Measurements from ENCODE around the gene HSD17B10. TPM values are rescaled to one million over a fixed set of nuclear protein-coding genes. Genes with fewer than 3 reads are reported as not detected.
"Not testable (repeated sequence)": the region's sequence is repeated elsewhere in the genome, so short reads cannot be mapped to it uniquely, and the experiment has no call there.

The HSD17B10 gene
- polyA plus RNA-seq, 1 donor from 2014 or later, result 112 TPM

- TF ChIP-seq SMC3 (conservative IDR thresholded peaks at IDR 0.05; ENCODE audit: poor library complexity), result no peak
- TF ChIP-seq EP300 (conservative IDR thresholded peaks at IDR 0.05; ENCODE audit: poor library complexity, severe bottlenecking), result no peak
- no peaks in the 10 kb centered on the region for H3K9me2 ChIP-seq (ENCODE audit: insufficient read depth, low read length)
- H3K27me3 ChIP-seq (ENCODE audit: insufficient read depth, low read depth, low read length), result no peaks in the 10 kb centered on the region
- H3K9me3 ChIP-seq (ENCODE audit: low read length), result no peaks in the 10 kb centered on the region
- H3K79me2 ChIP-seq (replicated peaks; ENCODE audit: insufficient read depth, low read length), result peaks cover 16% of the 10 kb centered on the region
- H4K20me1 ChIP-seq (ENCODE audit: insufficient read depth), result no peaks in the 10 kb centered on the region
- no peaks in the 10 kb centered on the region for H3F3A ChIP-seq (ENCODE audit: insufficient read depth, low read length, poor library complexity, severe bottlenecking)
- H3K4me2 ChIP-seq (ENCODE audit: low read length), result peak overlapping the region; percentile 68
- H2AFZ ChIP-seq (ENCODE audit: low read depth, low read length), result no peak overlapping the region
- H3K27ac ChIP-seq (ENCODE audit: low read length), result no peak overlapping the region
- H3K36me3 ChIP-seq (ENCODE audit: insufficient read depth, low read length), result no peaks in the 10 kb centered on the region
- H3K9ac ChIP-seq (ENCODE audit: low read length), result no peak overlapping the region
- H3K4me3 ChIP-seq (ENCODE audit: low read length), result peak overlapping the region; percentile 77
Observed at GRCh38 chrX:53421125-53421524, 13.0 kb downstream of the HSD17B10 start.

GRCh38 chrX:53420351-53420750 is 13.8 kb downstream of the HSD17B10 start:
- not testable (repeated sequence) for H3K36me3 ChIP-seq (ENCODE audit: insufficient read depth, low read length); H3F3A ChIP-seq (ENCODE audit: insufficient read depth, low read length, poor library complexity, severe bottlenecking); H3K27me3 ChIP-seq (ENCODE audit: insufficient read depth, low read depth, low read length); H4K20me1 ChIP-seq (ENCODE audit: insufficient read depth); H3K9me2 ChIP-seq (ENCODE audit: insufficient read depth, low read length); H3K27ac ChIP-seq (ENCODE audit: low read length); H3K4me2 ChIP-seq (ENCODE audit: low read length); H3K4me3 ChIP-seq (ENCODE audit: low read length); H3K9ac ChIP-seq (ENCODE audit: low read length); H3K9me3 ChIP-seq (ENCODE audit: low read length); H2AFZ ChIP-seq (ENCODE audit: low read depth, low read length)
- peaks cover 16% of the 10 kb centered on the region for H3K79me2 ChIP-seq (replicated peaks; ENCODE audit: insufficient read depth, low read length)

- no peak overlapping the region for H3K4me3 ChIP-seq (ENCODE audit: low read length)
- TF ChIP-seq MXI1 (conservative IDR thresholded peaks at IDR 0.05; ENCODE audit: poor library complexity, severe bottlenecking) (no peak), SMC3 (conservative IDR thresholded peaks at IDR 0.05; ENCODE audit: poor library complexity) (no peak), POLR2AphosphoS5 (IDR thresholded peaks at IDR 0.05) (no peak), TAF1 (IDR thresholded peaks at IDR 0.05; ENCODE audit: low read depth) (no peak), RAD21 (conservative IDR thresholded peaks at IDR 0.05) (no peak), EP300 (conservative IDR thresholded peaks at IDR 0.05; ENCODE audit: poor library complexity, severe bottlenecking) (no peak), CTCF (IDR thresholded peaks at IDR 0.05; ENCODE audit: poor library complexity, severe bottlenecking) (no peak), REST (IDR thresholded peaks at IDR 0.05; ENCODE audit: borderline replicate concordance) (no peak), EZH2 (IDR thresholded peaks at IDR 0.05; ENCODE audit: borderline replicate concordance, insufficient read depth, low read length, poor library complexity, severe bottlenecking) (no peak)
- H3F3A ChIP-seq (ENCODE audit: insufficient read depth, low read length, poor library complexity, severe bottlenecking), result no peaks in the 10 kb centered on the region
- H3K27ac ChIP-seq (ENCODE audit: low read length), result no peak overlapping the region
- H3K36me3 ChIP-seq (ENCODE audit: insufficient read depth, low read length), result no peaks in the 10 kb centered on the region
- no peaks in the 10 kb centered on the region for H3K9me2 ChIP-seq (ENCODE audit: insufficient read depth, low read length)
- no peaks in the 10 kb centered on the region for H3K9me3 ChIP-seq (ENCODE audit: low read length)
- H3K79me2 ChIP-seq (replicated peaks; ENCODE audit: insufficient read depth, low read length), result no peaks in the 10 kb centered on the region
- H2AFZ ChIP-seq (ENCODE audit: low read depth, low read length), result no peak overlapping the region
- no peaks in the 10 kb centered on the region for H4K20me1 ChIP-seq (ENCODE audit: insufficient read depth)
- H3K27me3 ChIP-seq (ENCODE audit: insufficient read depth, low read depth, low read length), result no peaks in the 10 kb centered on the region
- H3K4me2 ChIP-seq (ENCODE audit: low read length), result no peak overlapping the region
- H3K9ac ChIP-seq (ENCODE audit: low read length), result no peak overlapping the region
Observed at GRCh38 chrX:53412446-53412845, 21.7 kb downstream of the HSD17B10 start.
